GM23338 (cell line): Measurements from ENCODE around the gene ADIRF.
"Not testable (repeated sequence)": the region's sequence is repeated elsewhere in the genome, so short reads cannot be mapped to it uniquely, and the experiment has no call there.

Experiments
- CREB1 ChIP-seq: fragments of 250-450 bp; sonication (Bioruptor Pico); IDR thresholded peaks from 2 replicates; pipeline ENCODE4 v1.5.0; 2020; ENCODE audit warnings: low read depth, mild to moderate bottlenecking, moderate library complexity
- EZH2 ChIP-seq: fragments of 200-600 bp; sonication (generic); IDR thresholded peaks from one replicate; pipeline ENCODE4 v1.8.0; 2017; ENCODE audit warnings: antibody characterized with exemption, mild to moderate bottlenecking, low read depth; ENCODE audit not compliant: unreplicated experiment
- EZH2phosphoT487 ChIP-seq: fragments of 200-600 bp; sonication (generic); IDR thresholded peaks from one replicate; pipeline ENCODE4 v1.8.1; 2018; ENCODE audit warnings: antibody characterized with exemption; ENCODE audit not compliant: unreplicated experiment
- JUNB ChIP-seq: IDR thresholded peaks from one replicate; pipeline ENCODE4 v1.6.1; 2016; ENCODE audit warnings: antibody characterized with exemption; ENCODE audit not compliant: unreplicated experiment
- POLR2AphosphoS5 ChIP-seq: IDR thresholded peaks from 2 replicates; pipeline ENCODE4 v1.6.1; 2016; ENCODE audit warnings: antibody characterized with exemption, low read depth
- STAT1 ChIP-seq: IDR thresholded peaks from one replicate; pipeline ENCODE4 v1.6.1; 2016; ENCODE audit warnings: antibody characterized with exemption; ENCODE audit not compliant: unreplicated experiment
- TF ChIP-seq, protein P1 (sequence below), 2 experiments: fragments of 200-600 bp in 1 of 2; sonication (generic) in 1 of 2; conservative IDR thresholded peaks; 2 replicates each; pipeline versions ENCODE4 v1.5.1 to v1.6.1; 2016 to 2017; ENCODE audit warnings: antibody characterized with exemption in 2 of 2, low read depth in 2 of 2, mild to moderate bottlenecking in 2 of 2, moderate library complexity in 1 of 2
- TF ChIP-seq, protein P2 (sequence below): IDR thresholded peaks from one replicate; pipeline ENCODE4 v1.6.1; 2018; ENCODE audit warnings: antibody characterized with exemption; ENCODE audit not compliant: unreplicated experiment

DNA sequence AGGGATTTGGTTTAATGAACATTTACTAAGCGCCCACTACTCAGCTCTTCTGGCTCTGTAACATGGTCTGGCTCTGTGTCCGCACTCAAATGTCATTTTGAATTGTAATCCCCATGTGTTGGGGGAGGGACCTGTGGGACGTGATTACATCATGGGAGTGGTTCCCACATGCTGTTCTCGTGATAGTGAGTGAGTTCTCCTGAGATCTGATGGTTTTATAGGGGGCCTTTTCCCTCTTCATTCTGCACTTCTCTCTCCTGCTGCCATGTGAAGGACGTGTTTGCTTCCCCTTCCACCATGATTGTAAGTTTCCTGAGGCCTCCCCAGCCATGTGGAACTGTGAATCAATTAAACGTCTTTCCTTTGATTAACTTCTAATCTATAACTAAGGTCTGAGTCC lies 12.7 kb downstream of the ADIRF start:
- TF ChIP-seq, protein P1, sequence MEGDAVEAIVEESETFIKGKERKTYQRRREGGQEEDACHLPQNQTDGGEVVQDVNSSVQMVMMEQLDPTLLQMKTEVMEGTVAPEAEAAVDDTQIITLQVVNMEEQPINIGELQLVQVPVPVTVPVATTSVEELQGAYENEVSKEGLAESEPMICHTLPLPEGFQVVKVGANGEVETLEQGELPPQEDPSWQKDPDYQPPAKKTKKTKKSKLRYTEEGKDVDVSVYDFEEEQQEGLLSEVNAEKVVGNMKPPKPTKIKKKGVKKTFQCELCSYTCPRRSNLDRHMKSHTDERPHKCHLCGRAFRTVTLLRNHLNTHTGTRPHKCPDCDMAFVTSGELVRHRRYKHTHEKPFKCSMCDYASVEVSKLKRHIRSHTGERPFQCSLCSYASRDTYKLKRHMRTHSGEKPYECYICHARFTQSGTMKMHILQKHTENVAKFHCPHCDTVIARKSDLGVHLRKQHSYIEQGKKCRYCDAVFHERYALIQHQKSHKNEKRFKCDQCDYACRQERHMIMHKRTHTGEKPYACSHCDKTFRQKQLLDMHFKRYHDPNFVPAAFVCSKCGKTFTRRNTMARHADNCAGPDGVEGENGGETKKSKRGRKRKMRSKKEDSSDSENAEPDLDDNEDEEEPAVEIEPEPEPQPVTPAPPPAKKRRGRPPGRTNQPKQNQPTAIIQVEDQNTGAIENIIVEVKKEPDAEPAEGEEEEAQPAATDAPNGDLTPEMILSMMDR (conservative IDR thresholded peaks at IDR 0.05; ENCODE audit: low read depth in 2 of 2) = not testable (repeated sequence)
- not testable (repeated sequence) for TF ChIP-seq EZH2phosphoT487; EZH2; STAT1; POLR2AphosphoS5; JUNB; CREB1 (CRISPR knock-in tag)
- TF ChIP-seq, protein P2, sequence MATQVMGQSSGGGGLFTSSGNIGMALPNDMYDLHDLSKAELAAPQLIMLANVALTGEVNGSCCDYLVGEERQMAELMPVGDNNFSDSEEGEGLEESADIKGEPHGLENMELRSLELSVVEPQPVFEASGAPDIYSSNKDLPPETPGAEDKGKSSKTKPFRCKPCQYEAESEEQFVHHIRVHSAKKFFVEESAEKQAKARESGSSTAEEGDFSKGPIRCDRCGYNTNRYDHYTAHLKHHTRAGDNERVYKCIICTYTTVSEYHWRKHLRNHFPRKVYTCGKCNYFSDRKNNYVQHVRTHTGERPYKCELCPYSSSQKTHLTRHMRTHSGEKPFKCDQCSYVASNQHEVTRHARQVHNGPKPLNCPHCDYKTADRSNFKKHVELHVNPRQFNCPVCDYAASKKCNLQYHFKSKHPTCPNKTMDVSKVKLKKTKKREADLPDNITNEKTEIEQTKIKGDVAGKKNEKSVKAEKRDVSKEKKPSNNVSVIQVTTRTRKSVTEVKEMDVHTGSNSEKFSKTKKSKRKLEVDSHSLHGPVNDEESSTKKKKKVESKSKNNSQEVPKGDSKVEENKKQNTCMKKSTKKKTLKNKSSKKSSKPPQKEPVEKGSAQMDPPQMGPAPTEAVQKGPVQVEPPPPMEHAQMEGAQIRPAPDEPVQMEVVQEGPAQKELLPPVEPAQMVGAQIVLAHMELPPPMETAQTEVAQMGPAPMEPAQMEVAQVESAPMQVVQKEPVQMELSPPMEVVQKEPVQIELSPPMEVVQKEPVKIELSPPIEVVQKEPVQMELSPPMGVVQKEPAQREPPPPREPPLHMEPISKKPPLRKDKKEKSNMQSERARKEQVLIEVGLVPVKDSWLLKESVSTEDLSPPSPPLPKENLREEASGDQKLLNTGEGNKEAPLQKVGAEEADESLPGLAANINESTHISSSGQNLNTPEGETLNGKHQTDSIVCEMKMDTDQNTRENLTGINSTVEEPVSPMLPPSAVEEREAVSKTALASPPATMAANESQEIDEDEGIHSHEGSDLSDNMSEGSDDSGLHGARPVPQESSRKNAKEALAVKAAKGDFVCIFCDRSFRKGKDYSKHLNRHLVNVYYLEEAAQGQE = not testable (repeated sequence)
